Body of pancreas (tissue), 4 donors: Measurements from ENCODE around the gene ARHGEF4. TPM values are rescaled to one million over a fixed set of nuclear protein-coding genes. Genes with fewer than 3 reads are reported as not detected.
"Not testable (repeated sequence)": the region's sequence is repeated elsewhere in the genome, so short reads cannot be mapped to it uniquely, and the experiment has no call there.

Experiments used
- ATAC-seq: fragments of 150-250 bp; one replicate; pipeline ENCODE4 v1.9.1; 2016
- DNase-seq, 4 donors: peaks; one replicate each; pipeline ENCODE4 v3.0.0-alpha.2; 2019
- H3K27ac ChIP-seq, 4 donors: fragments of 200-600 bp; sonication (generic); 1 replicate in 3 of 4; 2 replicates in 1 of 4; pipeline versions ENCODE4 v1.5.1 to v1.6.1; 2016 to 2019; ENCODE audit warnings: mild to moderate bottlenecking in 1 of 4, mixed read lengths in 1 of 4, moderate library complexity in 1 of 4
- H3K27me3 ChIP-seq, 2 donors: fragments of 200-600 bp; sonication (generic); one replicate each; pipeline ENCODE4 v1.6.0; 2016; ENCODE audit warnings: mild to moderate bottlenecking in 1 of 2
- H3K36me3 ChIP-seq, 2 donors: fragments of 200-600 bp; sonication (generic); replicated peaks in 1 of 2; 2 replicates each; pipeline ENCODE4 v1.5.1; 2016; ENCODE audit warnings: low read depth in 2 of 2; ENCODE audit not compliant: insufficient read depth in 1 of 2
- H3K4me1 ChIP-seq: fragments of 200-600 bp; sonication (generic); one replicate; pipeline ENCODE4 v1.6.0; 2016
- H3K4me3 ChIP-seq, 2 donors: fragments of 200-600 bp; sonication (generic); 1 replicate in 1 of 2; 2 replicates in 1 of 2; pipeline ENCODE4 v1.5.1; 2016 to 2019
- H3K9me3 ChIP-seq, 3 donors: fragments of 200-600 bp; sonication (generic); 1 replicate in 2 of 3; 2 replicates in 1 of 3; pipeline ENCODE4 v1.5.1; 2016
- CTCF ChIP-seq, 7 experiments: fragments of 450-650 bp in 4 of 7; fragments of 200-600 bp in 3 of 7; sonication (generic) in 3 of 7; IDR thresholded peaks; one replicate each; pipeline ENCODE4 v1.5.1; 2016 to 2019; ENCODE audit warnings: antibody characterized with exemption in 7 of 7
- POLR2A ChIP-seq, 3 donors: fragments of 450-650 bp; IDR thresholded peaks; one replicate each; pipeline ENCODE4 v1.6.1; 2016; ENCODE audit warnings: antibody characterized with exemption in 3 of 3, mild to moderate bottlenecking in 2 of 3
- WGBS, 2 donors: methylation state at CpG; one replicate each; pipeline ENCODE4 v1.1.5; 2017; 5-methylcytosine and 5-hydroxymethylcytosine counted together
- intact Hi-C: fragments of 100-400 bp; cut with DNase I; formaldehyde crosslinking; loops from one replicate; pipeline ENCODE4 v1.15.1; 2023
- total RNA-seq, 2 donors: library from RNA; depleted of rRNA; stranded (reverse); fragments of >200 nt; gene quantifications; one replicate each; pipeline ENCODE4 v1.1.0, GENCODE V29; 2016

Gene ARHGEF4
- total RNA-seq, 2 donors from 2014 or later: 28.8 to 39.9 TPM

- Histone ChIP-seq H3K27me3 (no peaks in the 10 kb centered on the region), H3K36me3 (peaks cover 0 to 21% of the 10 kb centered on the region in 2 donors), H3K9me3 (no peaks in the 10 kb centered on the region), H3K4me1 (peaks cover 29% of the 10 kb centered on the region), H3K27ac (no peak overlapping the region), H3K4me3 (no peak overlapping the region)
- TF ChIP-seq CTCF (IDR thresholded peaks at IDR 0.05) (no peak), POLR2A (IDR thresholded peaks at IDR 0.05) (no peak)
- WGBS, 2 donors: 67 to 69% methylated on average over 5 of the region's 5 CpGs
- ATAC-seq: no peak
- no peak for DNase-seq
- intact Hi-C loops: no loop called here
These were observed 240.0 kb downstream of the ARHGEF4 start for GRCh38 chr2:131076707-131077106.

- 74 to 85% methylated on average over 11 of the region's 11 CpGs for WGBS, 2 donors
- Histone ChIP-seq H3K27me3 (no peaks in the 10 kb centered on the region), H3K36me3 (peaks cover 0 to 23% of the 10 kb centered on the region in 2 donors), H3K4me1 (peaks cover 29% of the 10 kb centered on the region), H3K4me3 (no peak overlapping the region), H3K9me3 (no peaks in the 10 kb centered on the region), H3K27ac (no peak overlapping the region)
- DNase-seq (peak; percentile 21 to 50 (median 38)), ATAC-seq (no peak)
- TF ChIP-seq CTCF (IDR thresholded peaks at IDR 0.05) (no peak), POLR2A (IDR thresholded peaks at IDR 0.05) (no peak)
- intact Hi-C loops: no loop called here
These were observed 240.6 kb downstream of the ARHGEF4 start for GRCh38 chr2:131077182-131077846.

GRCh38 chr2:131077966-131078365, 241.3 kb downstream of the ARHGEF4 start:
- H3K27me3 ChIP-seq: no peaks in the 10 kb centered on the region
- DNase-seq (no peak), ATAC-seq (no peak)
- no peaks in the 10 kb centered on the region for H3K9me3 ChIP-seq
- no peak overlapping the region for H3K27ac ChIP-seq
- H3K4me1 ChIP-seq: peaks cover 29% of the 10 kb centered on the region
- H3K4me3 ChIP-seq: no peak overlapping the region
- WGBS, 2 donors: 46 to 55% methylated on average over 3 of the region's 3 CpGs
- intact Hi-C loops: no loop called here
- no peak for TF ChIP-seq CTCF (IDR thresholded peaks at IDR 0.05)
- no peak for TF ChIP-seq POLR2A (IDR thresholded peaks at IDR 0.05)
- H3K36me3 ChIP-seq: peaks cover 0 to 23% of the 10 kb centered on the region in 2 donors

- peaks cover 0 to 23% of the 10 kb centered on the region in 2 donors for H3K36me3 ChIP-seq
- H3K4me3 ChIP-seq, H3K27me3 ChIP-seq, H3K9me3 ChIP-seq, ATAC-seq, H3K27ac ChIP-seq, DNase-seq, intact Hi-C loops: not testable (repeated sequence)
- WGBS, 2 donors: 88 to 93% methylated on average over 6 of the region's 6 CpGs
- peaks cover 25% of the 10 kb centered on the region for H3K4me1 ChIP-seq
These were observed 243.2 kb downstream of the ARHGEF4 start for GRCh38 chr2:131079931-131080330.

- intact Hi-C loops: no loop called here
- Histone ChIP-seq H3K4me1 (peaks cover 31% of the 10 kb centered on the region), H3K36me3 (peaks cover 0 to 19% of the 10 kb centered on the region in 2 donors), H3K27me3 (no peaks in the 10 kb centered on the region), H3K27ac (no peak overlapping the region), H3K4me3 (no peak overlapping the region), H3K9me3 (no peaks in the 10 kb centered on the region)
- WGBS, 2 donors: 96 to 98% methylated on average over 4 of the region's 4 CpGs
- ATAC-seq: no peak
- no peak for DNase-seq
- TF ChIP-seq POLR2A (IDR thresholded peaks at IDR 0.05) (no peak), CTCF (IDR thresholded peaks at IDR 0.05) (no peak)
These were observed 244.5 kb downstream of the ARHGEF4 start for GRCh38 chr2:131081190-131081589.
